Measurements from ENCODE around the gene GSK3A. TPM values are rescaled to one million over a fixed set of nuclear protein-coding genes. Genes with fewer than 3 reads are reported as not detected.

The GSK3A gene
- total and polyA plus RNA-seq, 2 experiments from 2014 or later: 32.2 to 36.6 TPM

GRCh38 chr19:42214810-42215485, 27.5 kb downstream of the GSK3A start:
- Histone ChIP-seq H2AFZ (no peak overlapping the region), H3K27me3 (no peaks in the 10 kb centered on the region), H3K79me2 (peaks cover 87% of the 10 kb centered on the region), H3K4me2 (peak overlapping the region; percentile 93), H3K27ac (no peak overlapping the region), H3K9me3 (ENCODE audit: low read depth) (no peaks in the 10 kb centered on the region), H3K4me1 (ENCODE audit: insufficient read depth) (peaks cover 11% of the 10 kb centered on the region), H3K36me3 (replicated peaks; ENCODE audit: insufficient read depth, low read depth) (no peaks in the 10 kb centered on the region), H3K4me3 (no peak overlapping the region), H3K9me2 (replicated peaks; ENCODE audit: insufficient read depth) (no peaks in the 10 kb centered on the region), H4K20me1 (ENCODE audit: insufficient read depth, poor library complexity, severe bottlenecking) (peaks cover 48% of the 10 kb centered on the region)
- WGBS (ENCODE audit: low lambda C conversion rate, missing lambda C conversion rate): 87% methylated on average over 11 of the region's 11 CpGs
- no peak for TF ChIP-seq CTCF (IDR thresholded peaks at IDR 0.05; ENCODE audit: poor library complexity)
- TF ChIP-seq EZH2 (IDR thresholded peaks at IDR 0.05; ENCODE audit: borderline replicate concordance): no peak
- TF ChIP-seq EZH2phosphoT487 (IDR thresholded peaks at IDR 0.05; ENCODE audit: low read depth, severe bottlenecking, unreplicated experiment): no peak
- DNase-seq (ENCODE audit: low spot score): no peak

GRCh38 chr19:42212886-42213285, 29.5 kb downstream of the GSK3A start:
- DNase-seq (ENCODE audit: low spot score): no peak
- no peaks in the 10 kb centered on the region for H3K9me2 ChIP-seq (replicated peaks; ENCODE audit: insufficient read depth)
- H4K20me1 ChIP-seq (ENCODE audit: insufficient read depth, poor library complexity, severe bottlenecking): peaks cover 59% of the 10 kb centered on the region
- H2AFZ ChIP-seq: no peak overlapping the region
- peaks cover 85% of the 10 kb centered on the region for H3K79me2 ChIP-seq
- H3K4me1 ChIP-seq (ENCODE audit: insufficient read depth): peaks cover 7% of the 10 kb centered on the region
- H3K4me2 ChIP-seq: no peak overlapping the region
- no peak overlapping the region for H3K4me3 ChIP-seq
- no peaks in the 10 kb centered on the region for H3K36me3 ChIP-seq (replicated peaks; ENCODE audit: insufficient read depth, low read depth)
- WGBS (ENCODE audit: low lambda C conversion rate, missing lambda C conversion rate): 87% methylated on average over 1 of the region's 1 CpG
- TF ChIP-seq EZH2phosphoT487 (IDR thresholded peaks at IDR 0.05; ENCODE audit: low read depth, severe bottlenecking, unreplicated experiment) (no peak), EZH2 (IDR thresholded peaks at IDR 0.05; ENCODE audit: borderline replicate concordance) (no peak), CTCF (IDR thresholded peaks at IDR 0.05; ENCODE audit: poor library complexity) (no peak)
- H3K9me3 ChIP-seq (ENCODE audit: low read depth): no peaks in the 10 kb centered on the region
- H3K27me3 ChIP-seq: no peaks in the 10 kb centered on the region
- no peak overlapping the region for H3K27ac ChIP-seq

DNA sequence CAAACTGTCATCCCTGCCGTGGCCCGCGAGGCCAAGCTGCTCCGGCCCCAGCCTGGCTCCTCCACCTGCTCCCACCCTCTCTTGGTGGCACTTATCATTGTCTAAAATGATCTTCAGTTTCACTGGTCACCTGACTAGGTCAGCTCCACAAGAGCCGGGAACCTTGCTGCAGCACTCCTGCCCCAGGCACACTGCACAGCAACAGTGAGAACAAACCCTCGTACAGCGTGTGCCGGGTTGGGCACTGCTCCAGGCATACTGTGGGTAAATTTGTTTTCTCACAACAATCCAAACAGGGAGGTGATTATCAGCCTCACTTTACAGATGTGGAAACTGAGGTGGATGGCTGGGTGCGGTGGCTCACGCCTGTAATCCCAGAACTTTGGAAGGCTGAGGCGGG, 33.8 kb downstream of the GSK3A start:
- peaks cover 48% of the 10 kb centered on the region for H3K79me2 ChIP-seq
- DNase-seq (ENCODE audit: low spot score): no peak
- no peak overlapping the region for H3K27ac ChIP-seq
- no peaks in the 10 kb centered on the region for H3K4me1 ChIP-seq (ENCODE audit: insufficient read depth)
- no peak overlapping the region for H3K4me3 ChIP-seq
- no peak overlapping the region for H3K4me2 ChIP-seq
- TF ChIP-seq CTCF (IDR thresholded peaks at IDR 0.05; ENCODE audit: poor library complexity) (no peak), EZH2phosphoT487 (IDR thresholded peaks at IDR 0.05; ENCODE audit: low read depth, severe bottlenecking, unreplicated experiment) (no peak)
- no peaks in the 10 kb centered on the region for H3K36me3 ChIP-seq (replicated peaks; ENCODE audit: insufficient read depth, low read depth)
- no peaks in the 10 kb centered on the region for H3K27me3 ChIP-seq
- H3K9me2 ChIP-seq (replicated peaks; ENCODE audit: insufficient read depth): no peaks in the 10 kb centered on the region
- no peak overlapping the region for H2AFZ ChIP-seq
- WGBS (ENCODE audit: low lambda C conversion rate, missing lambda C conversion rate): 97% methylated on average over 11 of the region's 11 CpGs
- peaks cover 42% of the 10 kb centered on the region for H4K20me1 ChIP-seq (ENCODE audit: insufficient read depth, poor library complexity, severe bottlenecking)
- H3K9me3 ChIP-seq (ENCODE audit: low read depth): no peaks in the 10 kb centered on the region
